Activated T-helper 2 cell treated with anti-CD3 and anti-CD28 coated beads, Interferon-gamma antibody, Interleukin-2, Interleukin-4, amounts not matched to agents 10 μg/mL and 5 μg/mL and 100 μg/mL, durations not matched to agents 14 hours and 24 hours and 36 hours (primary cell): ENCODE measurements around the gene KRT75. TPM values are rescaled to one million over a fixed set of nuclear protein-coding genes. Genes with fewer than 3 reads are reported as not detected.

Source experiments
- DNase-seq: peaks from one replicate; pipeline ENCODE4 v3.0.0; 2021; ENCODE audit warnings: low spot score
- H3K27ac Mint-ChIP-seq: one replicate; pipeline ENCODE4 v1.8.0; 2021; ENCODE audit warnings: mixed read lengths
- H3K27me3 Mint-ChIP-seq: one replicate; pipeline ENCODE4 v1.8.0; 2021; ENCODE audit warnings: low read depth, mixed read lengths
- H3K36me3 Mint-ChIP-seq: one replicate; pipeline ENCODE4 v1.8.0; 2021; ENCODE audit warnings: low read depth, mixed read lengths
- H3K4me1 Mint-ChIP-seq: one replicate; pipeline ENCODE4 v1.8.0; 2021; ENCODE audit warnings: low read depth, mixed read lengths
- H3K4me3 Mint-ChIP-seq: one replicate; pipeline ENCODE4 v1.8.0; 2021; ENCODE audit warnings: low read depth, mild to moderate bottlenecking, moderate library complexity, mixed read lengths
- H3K9me3 Mint-ChIP-seq: one replicate; pipeline ENCODE4 v1.8.0; 2021; ENCODE audit warnings: mixed read lengths
- intact Hi-C: fragments of 100-400 bp; cut with micrococcal nuclease; formaldehyde crosslinking; loops from one replicate; pipeline ENCODE4 v1.15.1; 2023
- total RNA-seq: library from RNA; stranded (reverse); gene quantifications from 2 replicates; pipeline ENCODE4 v1.2.3, GENCODE V29; 2022

Gene KRT75
- total RNA-seq: not detected in 2 replicates

GRCh38 chr12:52434081-52434733 is at the start of gene KRT75:
KRT75 (minus strand) TSS chr12:52434371; CDS start chr12:52434304, 67 bp downstream.
- intact Hi-C loops: no loop called here
- no peak within 1 kb of the TSS for H3K27ac Mint-ChIP-seq
- no peaks in the 10 kb centered on the region for H3K9me3 Mint-ChIP-seq
- H3K36me3 Mint-ChIP-seq: no peaks in the 10 kb centered on the region
- DNase-seq: no peak
- H3K4me3 Mint-ChIP-seq: no peak within 1 kb of the TSS
- H3K4me1 Mint-ChIP-seq: no peaks in the 10 kb centered on the region
- H3K27me3 Mint-ChIP-seq: peaks cover 2% of the 10 kb centered on the region

GRCh38 chr12:52480073-52480472 is 45.9 kb upstream of the KRT75 start:
- Mint-ChIP-seq H3K27me3 (peaks cover 26% of the 10 kb centered on the region), H3K27ac (no peak overlapping the region)
- intact Hi-C loops: no loop called here

GRCh38 chr12:52477651-52478050 is 43.5 kb upstream of the KRT75 start:
- Mint-ChIP-seq H3K4me3 (no peak overlapping the region), H3K4me1 (no peaks in the 10 kb centered on the region), H3K27ac (no peak overlapping the region), H3K9me3 (peaks cover 8% of the 10 kb centered on the region), H3K27me3 (peaks cover 7% of the 10 kb centered on the region), H3K36me3 (no peaks in the 10 kb centered on the region)
- no peak for DNase-seq
- intact Hi-C loops: no loop called here

More at GRCh38 chr12:52480073-52480472, 45.9 kb upstream of the KRT75 start:
- no peaks in the 10 kb centered on the region for H3K4me1 Mint-ChIP-seq
- DNase-seq: no peak
- peaks cover 8% of the 10 kb centered on the region for H3K9me3 Mint-ChIP-seq
- no peak overlapping the region for H3K4me3 Mint-ChIP-seq
- H3K36me3 Mint-ChIP-seq: no peaks in the 10 kb centered on the region

- H3K36me3 Mint-ChIP-seq: no peaks in the 10 kb centered on the region
- intact Hi-C loops: no loop called here
- H3K4me1 Mint-ChIP-seq: no peaks in the 10 kb centered on the region
- H3K9me3 Mint-ChIP-seq: peaks cover 2% of the 10 kb centered on the region
- peaks cover 4% of the 10 kb centered on the region for H3K27me3 Mint-ChIP-seq
- no peak overlapping the region for H3K27ac Mint-ChIP-seq
- DNase-seq: no peak
- H3K4me3 Mint-ChIP-seq: no peak overlapping the region
These were observed 40.0 kb upstream of the KRT75 start for GRCh38 chr12:52474212-52474611.

- peaks cover 4% of the 10 kb centered on the region for H3K27me3 Mint-ChIP-seq
- DNase-seq: no peak
- no peaks in the 10 kb centered on the region for H3K36me3 Mint-ChIP-seq
- intact Hi-C loops: no loop called here
- H3K4me1 Mint-ChIP-seq: no peaks in the 10 kb centered on the region
- no peak within 1 kb of the TSS for H3K4me3 Mint-ChIP-seq
- no peaks in the 10 kb centered on the region for H3K9me3 Mint-ChIP-seq
- no peak within 1 kb of the TSS for H3K27ac Mint-ChIP-seq
These were observed 39.6 kb upstream of the KRT75 start, which contains the start of gene KRT6C for GRCh38 chr12:52473768-52474167. KRT6C (minus strand) TSS chr12:52473805; CDS start chr12:52473737, 68 bp downstream.

- H3K36me3 Mint-ChIP-seq: no peaks in the 10 kb centered on the region
- H3K4me1 Mint-ChIP-seq: no peaks in the 10 kb centered on the region
- H3K27ac Mint-ChIP-seq: no peak overlapping the region
- H3K9me3 Mint-ChIP-seq: no peaks in the 10 kb centered on the region
- intact Hi-C loops: no loop called here
- DNase-seq: no peak
- no peak overlapping the region for H3K4me3 Mint-ChIP-seq
- peaks cover 5% of the 10 kb centered on the region for H3K27me3 Mint-ChIP-seq
These were observed 35.7 kb upstream of the KRT75 start for GRCh38 chr12:52469853-52470252.

- Mint-ChIP-seq H3K4me1 (no peaks in the 10 kb centered on the region), H3K27ac (no peak overlapping the region), H3K4me3 (no peak overlapping the region), H3K27me3 (peaks cover 17% of the 10 kb centered on the region), H3K36me3 (no peaks in the 10 kb centered on the region), H3K9me3 (no peaks in the 10 kb centered on the region)
- DNase-seq: no peak
- intact Hi-C loops: no loop called here
These were observed 30.7 kb upstream of the KRT75 start for GRCh38 chr12:52464897-52465296.

- H3K9me3 Mint-ChIP-seq: no peaks in the 10 kb centered on the region
- intact Hi-C loops: no loop called here
- no peak overlapping the region for H3K27ac Mint-ChIP-seq
- no peak overlapping the region for H3K4me3 Mint-ChIP-seq
- no peaks in the 10 kb centered on the region for H3K36me3 Mint-ChIP-seq
- H3K4me1 Mint-ChIP-seq: no peaks in the 10 kb centered on the region
- peaks cover 25% of the 10 kb centered on the region for H3K27me3 Mint-ChIP-seq
- DNase-seq: no peak
These were observed 27.5 kb upstream of the KRT75 start for GRCh38 chr12:52461693-52462092.

GRCh38 chr12:52458861-52459260 is 24.7 kb upstream of the KRT75 start:
- peaks cover 31% of the 10 kb centered on the region for H3K27me3 Mint-ChIP-seq
- no peaks in the 10 kb centered on the region for H3K36me3 Mint-ChIP-seq
- no peak for DNase-seq

GRCh38 chr12:52455821-52456220 is 21.6 kb upstream of the KRT75 start:
- Mint-ChIP-seq H3K9me3 (no peaks in the 10 kb centered on the region), H3K4me3 (no peak overlapping the region), H3K27me3 (peaks cover 29% of the 10 kb centered on the region), H3K36me3 (no peaks in the 10 kb centered on the region), H3K4me1 (peaks cover 2% of the 10 kb centered on the region), H3K27ac (no peak overlapping the region)
- no peak for DNase-seq
- intact Hi-C loops: no loop called here

More at GRCh38 chr12:52458861-52459260, 24.7 kb upstream of the KRT75 start:
- no peak overlapping the region for H3K4me3 Mint-ChIP-seq
- no peak overlapping the region for H3K27ac Mint-ChIP-seq
- intact Hi-C loops: no loop called here
- H3K4me1 Mint-ChIP-seq: peaks cover 2% of the 10 kb centered on the region
- H3K9me3 Mint-ChIP-seq: no peaks in the 10 kb centered on the region

- DNase-seq: no peak
- no peaks in the 10 kb centered on the region for H3K36me3 Mint-ChIP-seq
- no peak overlapping the region for H3K4me3 Mint-ChIP-seq
- peaks cover 2% of the 10 kb centered on the region for H3K4me1 Mint-ChIP-seq
- intact Hi-C loops: no loop called here
- H3K9me3 Mint-ChIP-seq: no peaks in the 10 kb centered on the region
- no peak overlapping the region for H3K27ac Mint-ChIP-seq
- peaks cover 24% of the 10 kb centered on the region for H3K27me3 Mint-ChIP-seq
These were observed 20.4 kb upstream of the KRT75 start for GRCh38 chr12:52454411-52455201.

- Mint-ChIP-seq H3K27me3 (peaks cover 17% of the 10 kb centered on the region), H3K9me3 (no peaks in the 10 kb centered on the region), H3K36me3 (no peaks in the 10 kb centered on the region), H3K4me1 (peaks cover 4% of the 10 kb centered on the region), H3K27ac (no peak within 1 kb of the TSS), H3K4me3 (no peak within 1 kb of the TSS)
- intact Hi-C loops: no loop called here
- DNase-seq: no peak
These were observed 17.9 kb upstream of the KRT75 start, which contains the start of gene KRT6B for GRCh38 chr12:52452101-52452500. KRT6B (minus strand) TSS chr12:52452146; CDS start chr12:52452078, 68 bp downstream.

GRCh38 chr12:52448228-52448627 is 14.1 kb upstream of the KRT75 start:
- intact Hi-C loops: no loop called here
- peaks cover 7% of the 10 kb centered on the region for H3K4me1 Mint-ChIP-seq
- H3K9me3 Mint-ChIP-seq: no peaks in the 10 kb centered on the region

More at GRCh38 chr12:52448228-52448627, 14.1 kb upstream of the KRT75 start:
- Mint-ChIP-seq H3K27me3 (peaks cover 10% of the 10 kb centered on the region), H3K4me3 (no peak overlapping the region), H3K27ac (no peak overlapping the region), H3K36me3 (no peaks in the 10 kb centered on the region)
- no peak for DNase-seq
